RWPE1 (cell line): ENCODE measurements around the gene SAMHD1.

ENCODE experiments used
- CTCF ChIA-PET: fragments of 350-600 bp; sonication (Branson Sonifier 250); formaldehyde crosslinking; extraction: SDS; loops from one replicate; lab custom pipeline; 2021; lab: Yijun Ruan, JAX
- POLR2A ChIA-PET: fragments of 400-600 bp; formaldehyde crosslinking; extraction: SDS; loops from one replicate; lab custom pipeline; 2020; ENCODE audit warnings: antibody characterized with exemption; ENCODE audit not compliant: low non-redundant PET; lab: Yijun Ruan, JAX
- DNase-seq: peaks from one replicate; pipeline ENCODE4 v3.0.0; 2012; ENCODE audit warnings: low spot score
- H3K27ac ChIP-seq: fragments of 450-650 bp; 2 replicates; pipeline ENCODE4 v1.5.1; 2017
- TF ChIP-seq, protein P1 (sequence below): fragments of 450-650 bp; conservative IDR thresholded peaks from 2 replicates; pipeline ENCODE4 v1.5.1; 2017; ENCODE audit warnings: low read depth, mild to moderate bottlenecking

SAMHD1 gene

DNA sequence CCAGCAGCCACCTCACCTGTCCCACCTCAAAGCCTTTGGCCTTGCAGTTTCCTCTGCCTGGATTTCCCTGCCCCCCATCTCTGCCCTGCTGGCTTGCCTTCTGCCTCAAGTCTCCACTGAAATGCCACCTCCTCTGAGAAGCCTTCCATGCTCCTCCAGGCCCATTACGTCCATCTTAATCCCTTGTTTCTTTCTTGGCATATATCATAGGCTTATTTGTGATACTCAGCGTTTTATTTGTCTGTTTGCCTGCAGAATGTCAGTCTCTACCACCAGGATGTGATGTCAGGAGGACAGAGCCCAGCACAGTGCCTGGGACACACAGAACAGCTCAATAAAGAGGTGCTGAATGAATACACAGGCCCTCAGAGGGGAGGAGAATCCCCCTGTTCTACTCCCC is 100.0 kb downstream of the SAMHD1 start:
- TF ChIP-seq, protein P1, sequence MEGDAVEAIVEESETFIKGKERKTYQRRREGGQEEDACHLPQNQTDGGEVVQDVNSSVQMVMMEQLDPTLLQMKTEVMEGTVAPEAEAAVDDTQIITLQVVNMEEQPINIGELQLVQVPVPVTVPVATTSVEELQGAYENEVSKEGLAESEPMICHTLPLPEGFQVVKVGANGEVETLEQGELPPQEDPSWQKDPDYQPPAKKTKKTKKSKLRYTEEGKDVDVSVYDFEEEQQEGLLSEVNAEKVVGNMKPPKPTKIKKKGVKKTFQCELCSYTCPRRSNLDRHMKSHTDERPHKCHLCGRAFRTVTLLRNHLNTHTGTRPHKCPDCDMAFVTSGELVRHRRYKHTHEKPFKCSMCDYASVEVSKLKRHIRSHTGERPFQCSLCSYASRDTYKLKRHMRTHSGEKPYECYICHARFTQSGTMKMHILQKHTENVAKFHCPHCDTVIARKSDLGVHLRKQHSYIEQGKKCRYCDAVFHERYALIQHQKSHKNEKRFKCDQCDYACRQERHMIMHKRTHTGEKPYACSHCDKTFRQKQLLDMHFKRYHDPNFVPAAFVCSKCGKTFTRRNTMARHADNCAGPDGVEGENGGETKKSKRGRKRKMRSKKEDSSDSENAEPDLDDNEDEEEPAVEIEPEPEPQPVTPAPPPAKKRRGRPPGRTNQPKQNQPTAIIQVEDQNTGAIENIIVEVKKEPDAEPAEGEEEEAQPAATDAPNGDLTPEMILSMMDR = no peak
- ChIA-PET CTCF (no interaction called here), POLR2A (no interaction called here)
- H3K27ac ChIP-seq = peak overlapping the region; percentile 99
- no peak for DNase-seq

DNA sequence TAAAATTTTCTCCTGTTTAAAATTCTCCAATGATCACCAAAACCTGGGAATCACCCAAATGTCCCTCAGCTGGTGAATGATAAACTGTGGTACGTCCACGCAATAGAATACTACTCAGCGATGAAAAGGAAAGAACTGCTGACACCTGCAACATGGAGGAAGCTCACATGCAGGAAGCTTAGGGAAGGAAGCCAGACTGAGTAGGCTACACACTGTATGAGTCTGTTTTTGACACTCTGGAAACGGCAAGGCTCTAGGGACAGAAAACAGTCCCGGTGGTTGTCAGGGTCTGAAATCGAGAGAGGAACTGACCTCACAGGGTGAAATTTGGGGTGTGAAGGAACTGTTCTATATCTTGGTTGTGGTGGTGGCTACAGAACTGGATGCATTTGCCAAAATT is 100.7 kb downstream of the SAMHD1 start:
- no peak overlapping the region for H3K27ac ChIP-seq
- POLR2A ChIA-PET = no interaction called here
- CTCF ChIA-PET = interaction anchor here (0.6 to 0.7 kb wide), 2 partner anchors 12 to 545 kb away, joined by 3 to 5 read pairs; no protein-coding TSS in a partner anchor
- TF ChIP-seq, protein P1 = no peak
- DNase-seq = no peak

DNA sequence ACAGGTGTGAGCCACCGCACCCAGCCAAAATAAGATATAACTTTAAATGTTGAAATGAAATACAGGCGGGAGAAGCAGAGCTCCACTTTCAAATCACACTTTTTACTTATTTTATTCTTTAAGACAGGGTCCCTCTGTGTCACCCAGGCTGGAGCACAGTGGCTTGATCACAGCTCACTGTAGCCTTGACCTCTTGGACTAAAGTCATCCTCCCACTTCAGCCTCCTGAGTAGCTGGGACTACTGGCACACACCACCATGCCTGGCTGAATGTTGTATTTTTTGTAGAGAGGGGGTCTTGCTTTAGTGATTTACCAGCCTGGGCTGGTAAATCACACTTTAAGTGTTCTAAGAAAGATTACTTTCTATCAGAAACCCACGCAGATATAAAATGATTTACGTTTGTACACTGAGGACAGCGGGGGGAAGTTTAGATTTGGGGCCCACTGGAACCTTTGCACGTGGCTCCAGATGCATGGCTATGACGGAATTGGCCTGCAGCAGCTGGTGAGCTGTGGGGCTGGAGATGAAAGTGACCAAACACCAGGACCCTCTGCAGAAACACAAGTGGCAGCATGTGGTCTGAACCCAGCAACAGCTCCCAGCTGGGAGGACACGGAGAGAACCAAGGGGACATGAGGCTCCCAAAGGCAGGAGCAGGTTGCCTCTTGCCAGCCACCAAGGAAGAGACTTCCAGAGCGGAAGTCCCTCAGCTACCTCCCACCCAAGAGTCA is 102.0 kb downstream of the SAMHD1 start:
- ChIA-PET POLR2A (interaction anchor here (0.6 kb wide), 1 partner anchor 12 kb away, joined by 3 read pairs; no protein-coding TSS in a partner anchor), CTCF (interaction anchor here (0.8 kb wide), 1 partner anchor 8 kb away, joined by 3 read pairs; no protein-coding TSS in a partner anchor)
- H3K27ac ChIP-seq = peak overlapping the region; percentile 52
- no peak for DNase-seq
- TF ChIP-seq, protein P1 = no peak

DNA sequence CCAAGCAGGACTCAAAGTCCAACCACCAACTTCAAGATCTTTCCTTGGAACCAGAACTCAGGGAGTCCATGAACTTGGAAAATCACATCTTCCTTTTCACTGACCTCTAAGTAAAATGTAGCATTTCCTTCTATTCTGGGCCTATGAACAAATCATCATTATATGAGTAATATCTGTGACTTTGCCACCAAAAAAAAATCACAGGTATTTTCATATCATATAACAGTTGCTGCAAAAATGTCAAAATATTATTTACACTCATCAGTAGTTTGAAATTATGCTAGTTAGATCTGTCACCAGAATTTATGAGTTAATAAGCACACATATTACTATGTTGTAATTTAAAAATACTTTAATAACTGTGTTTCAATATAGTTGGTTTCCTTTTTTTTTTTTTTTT is 102.8 kb downstream of the SAMHD1 start:
- POLR2A ChIA-PET = interaction anchor here (0.6 kb wide), 1 partner anchor 13 kb away, joined by 3 read pairs; no protein-coding TSS in a partner anchor
- no peak for DNase-seq
- peak overlapping the region; percentile 67 for H3K27ac ChIP-seq
- CTCF ChIA-PET = no interaction called here
- TF ChIP-seq, protein P1 = no peak

DNA sequence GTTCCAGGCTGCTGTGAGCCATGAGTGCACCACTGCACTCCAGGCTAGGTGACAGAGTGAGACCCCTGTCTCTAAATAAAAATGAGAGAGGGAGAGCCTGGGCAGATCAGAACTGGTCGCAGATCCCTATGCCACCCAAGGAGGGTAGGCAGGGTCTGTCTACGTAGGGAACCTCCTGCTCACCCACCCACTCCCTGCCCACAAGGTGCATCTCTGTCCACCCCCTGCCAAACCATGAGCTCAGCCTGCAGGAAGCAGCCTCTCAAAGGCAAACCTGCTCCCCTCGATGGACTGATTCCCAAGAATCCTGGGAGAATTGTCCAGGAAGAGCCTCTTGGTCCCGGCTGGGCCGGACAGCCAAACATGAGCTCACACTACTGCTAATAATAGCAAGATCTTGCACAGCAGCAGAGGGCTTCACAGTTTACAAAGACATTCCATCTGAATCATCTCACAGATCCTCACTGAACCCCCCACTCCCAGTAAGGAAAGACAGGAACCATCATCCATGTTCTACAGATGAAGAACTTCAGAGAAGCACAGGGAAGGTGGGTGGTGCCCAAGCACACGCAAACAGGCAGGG is 103.3 kb downstream of the SAMHD1 start:
- H3K27ac ChIP-seq = peak overlapping the region; percentile 67
- TF ChIP-seq, protein P1 = no peak
- CTCF ChIA-PET = interaction anchor here (1.1 to 1.3 kb wide), 2 partner anchors 12 to 14 kb away, joined by 5 read pairs; no protein-coding TSS in a partner anchor
- DNase-seq = no peak
- POLR2A ChIA-PET = interaction anchor here (0.6 kb wide), 1 partner anchor 40 kb away, joined by 4 read pairs; no protein-coding TSS in a partner anchor

DNA sequence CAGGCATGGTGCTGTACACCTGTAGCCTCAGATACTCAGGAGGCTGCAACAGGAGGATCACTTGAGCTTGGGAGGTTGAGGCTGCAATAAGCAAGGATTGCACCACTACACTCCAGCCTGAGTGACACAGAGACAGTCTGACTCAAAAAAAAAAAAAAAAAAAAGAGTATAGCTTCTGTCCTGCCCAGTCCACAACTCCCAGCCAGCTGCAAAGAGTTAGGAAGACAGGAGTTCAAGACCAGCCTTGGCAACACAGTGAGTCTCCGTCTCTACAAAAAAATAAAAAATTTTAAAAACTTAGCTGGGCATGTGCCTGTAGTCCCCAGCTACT is 103.8 kb downstream of the SAMHD1 start:
- peak overlapping the region; percentile 67 for H3K27ac ChIP-seq
- POLR2A ChIA-PET = interaction anchor here (0.6 kb wide), 1 partner anchor 39 kb away, joined by 4 read pairs; no protein-coding TSS in a partner anchor
- TF ChIP-seq, protein P1 = no peak
- no peak for DNase-seq
- CTCF ChIA-PET = interaction anchor here (0.8 to 1.4 kb wide), 4 partner anchors 12 to 39 kb away, joined by 4 to 5 read pairs (median 4); a partner anchor contains a TSS
